HepG2 (cell line): ENCODE results near the gene NUDT17. TPM values are rescaled to one million over a fixed set of nuclear protein-coding genes. Genes with fewer than 3 reads are reported as not detected.

Experiments
- AGO1 ChIP-seq: fragments of 200-400 bp; formaldehyde crosslinking; IDR thresholded peaks from 2 replicates; pipeline ENCODE4 v1.6.1; 2017; ENCODE audit warnings: mild to moderate bottlenecking, low read depth, low read length, moderate library complexity; ENCODE audit not compliant: poor library complexity, severe bottlenecking
- ARHGAP35 ChIP-seq: sonication (generic); formaldehyde crosslinking; IDR thresholded peaks from 2 replicates; pipeline ENCODE4 v1.9.0; 2022; ENCODE audit warnings: mild to moderate bottlenecking, inconsistent platforms, moderate library complexity, missing genetic modification reagents, borderline replicate concordance
- ASH2L ChIP-seq: fragments of 300-600, 200-600 bp; sonication (generic); IDR thresholded peaks from 2 replicates; pipeline ENCODE4 v1.7.0; 2017; ENCODE audit warnings: low read depth, mild to moderate bottlenecking, moderate library complexity, mixed read lengths, low read length; ENCODE audit not compliant: insufficient read length
- CBX5 ChIP-seq: sonication (generic); formaldehyde crosslinking; IDR thresholded peaks from 2 replicates; pipeline ENCODE4 v1.4.0; 2020; ENCODE audit warnings: missing genetic modification reagents, borderline replicate concordance
- KDM2A ChIP-seq: sonication (generic); formaldehyde crosslinking; IDR thresholded peaks from 2 replicates; pipeline ENCODE4 v1.4.0; 2020; ENCODE audit warnings: low read depth, missing genetic modification reagents, borderline replicate concordance
- NFE2L2 ChIP-seq: fragments of 150-350 bp; IDR thresholded peaks from 2 replicates; pipeline ENCODE4 v1.6.1; 2014; ENCODE audit warnings: low read length
- PCBP1 ChIP-seq: fragments of 200-400 bp; formaldehyde crosslinking; IDR thresholded peaks from 2 replicates; pipeline ENCODE4 v1.6.1; 2017; ENCODE audit warnings: mild to moderate bottlenecking, low read depth, low read length, borderline replicate concordance
- PRMT3 ChIP-seq: sonication (generic); formaldehyde crosslinking; IDR thresholded peaks from 2 replicates; pipeline ENCODE4 v1.8.1; 2022; ENCODE audit warnings: low read depth, mild to moderate bottlenecking, moderate library complexity, missing genetic modification reagents, borderline replicate concordance
- SALL1 ChIP-seq: sonication (generic); formaldehyde crosslinking; IDR thresholded peaks from 2 replicates; pipeline ENCODE4 v1.8.0; 2022; ENCODE audit warnings: mild to moderate bottlenecking, missing genetic modification reagents
- SRSF1 ChIP-seq: fragments of 200-400 bp; formaldehyde crosslinking; optimal IDR thresholded peaks from 2 replicates; pipeline ENCODE3; 2017; ENCODE audit warnings: mild to moderate bottlenecking, low read depth, low read length, moderate library complexity
- SUZ12 ChIP-seq: fragments of 150-350 bp; IDR thresholded peaks from 2 replicates; pipeline ENCODE4 v1.6.1; 2014; ENCODE audit warnings: low read depth, low read length
- TAF15 ChIP-seq: fragments of 200-400 bp; formaldehyde crosslinking; IDR thresholded peaks from one replicate; pipeline ENCODE4 v1.6.1; 2018; ENCODE audit warnings: mild to moderate bottlenecking, low read depth, low read length; ENCODE audit not compliant: poor library complexity, severe bottlenecking
- ZNF335 ChIP-seq: sonication (generic); formaldehyde crosslinking; IDR thresholded peaks from 2 replicates; pipeline ENCODE4 v1.4.0; 2020; ENCODE audit warnings: missing genetic modification reagents
- ZNF367 ChIP-seq: sonication (generic); formaldehyde crosslinking; IDR thresholded peaks from 2 replicates; pipeline ENCODE4 v1.4.0; 2020; ENCODE audit warnings: missing genetic modification reagents, borderline replicate concordance
- ZNF547 ChIP-seq: sonication (generic); formaldehyde crosslinking; IDR thresholded peaks from 2 replicates; pipeline ENCODE4 v1.5.1; 2020; ENCODE audit warnings: mild to moderate bottlenecking, missing genetic modification reagents
- ZNF556 ChIP-seq: sonication (generic); formaldehyde crosslinking; IDR thresholded peaks from 2 replicates; pipeline ENCODE4 v1.4.0; 2020; ENCODE audit warnings: mild to moderate bottlenecking, missing genetic modification reagents, borderline replicate concordance
- polyA plus RNA-seq, 8 experiments: library from polyadenylated mRNA; depleted of rRNA in 3 of 8; stranded (reverse) in 7 of 8; unstranded in 1 of 8; fragments of >200 nt; fragmentation: Illumina TruSeq in 4 of 8; extraction: Trizol in 4 of 8; gene quantifications; 2 replicates each; pipeline versions ENCODE4 v1.2.1 to v1.2.3, GENCODE V29; 2011 to 2016; ENCODE audit warnings: low read depth in 4 of 8, missing spikeins in 1 of 8, mixed read lengths in 1 of 8; ENCODE audit not compliant: insufficient read depth in 1 of 8
- total RNA-seq, 5 experiments: library from RNA; depleted of rRNA; stranded (reverse); fragments of >200 nt; fragmentation: Illumina TruSeq; extraction: Trizol; gene quantifications; 2 replicates each; pipeline ENCODE4 v1.2.3, GENCODE V29; 2016; ENCODE audit warnings: low read depth in 1 of 5
- TF ChIP-seq, protein P1 (sequence below), 2 experiments: sonication (generic) in 1 of 2; formaldehyde crosslinking in 1 of 2; IDR thresholded peaks; 2 replicates each; pipeline versions ENCODE4 v1.6.1 to v1.9.0; 2014 to 2022; ENCODE audit warnings: antibody characterized with exemption in 1 of 2, borderline replicate concordance in 1 of 2, inconsistent platforms in 1 of 2, low read depth in 1 of 2, missing genetic modification reagents in 1 of 2
- TF ChIP-seq, protein P2 (sequence below): sonication (generic); formaldehyde crosslinking; IDR thresholded peaks from 2 replicates; pipeline ENCODE4 v1.5.1; 2020; ENCODE audit warnings: missing genetic modification reagents, mild to moderate bottlenecking, borderline replicate concordance
- TF ChIP-seq, protein P3 (sequence below): sonication (generic); formaldehyde crosslinking; IDR thresholded peaks from 2 replicates; pipeline ENCODE4 v1.4.0; 2020; ENCODE audit warnings: missing genetic modification reagents; ENCODE audit errors: not compliant biosample characterization

The NUDT17 gene
- total and polyA plus RNA-seq, 2 of the 13 experiments (the other 11 are each of a cell fraction or from before 2014, with no cell fraction given), result 2.6 to 5.8 TPM

DNA sequence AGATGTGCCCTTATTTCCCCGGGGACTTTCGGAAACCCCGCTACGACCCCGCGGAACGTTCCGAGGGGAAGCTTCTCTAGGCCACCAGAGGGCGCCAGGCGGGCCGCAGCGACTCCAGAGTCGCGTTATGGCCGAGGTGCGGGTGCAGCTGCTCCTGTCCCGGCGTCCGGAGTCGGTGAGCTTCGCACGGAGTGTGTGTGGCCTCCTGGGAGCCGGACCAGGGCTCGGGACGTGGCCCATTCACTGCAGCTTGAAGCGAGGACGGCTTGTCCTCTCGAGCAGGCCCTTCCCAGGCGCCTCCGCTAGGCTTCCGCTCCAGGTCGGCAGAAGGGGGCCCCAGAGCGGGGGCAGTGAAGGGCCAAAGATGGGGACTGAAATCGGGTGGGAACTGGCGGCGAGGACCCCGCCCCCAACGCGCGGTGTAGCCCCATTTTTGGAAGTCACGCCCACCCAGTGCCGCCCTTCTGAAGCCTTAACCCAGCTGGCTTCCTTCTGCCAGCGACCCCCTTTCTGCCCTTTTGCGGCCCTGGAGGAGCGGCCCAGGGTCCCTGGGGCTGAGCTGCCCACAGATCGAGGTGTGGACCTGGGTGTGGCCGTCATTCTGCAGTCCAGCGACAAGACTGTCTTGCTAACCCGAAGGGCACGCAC lies at the start of gene NUDT17 (continued):
- TF ChIP-seq, protein P1, sequence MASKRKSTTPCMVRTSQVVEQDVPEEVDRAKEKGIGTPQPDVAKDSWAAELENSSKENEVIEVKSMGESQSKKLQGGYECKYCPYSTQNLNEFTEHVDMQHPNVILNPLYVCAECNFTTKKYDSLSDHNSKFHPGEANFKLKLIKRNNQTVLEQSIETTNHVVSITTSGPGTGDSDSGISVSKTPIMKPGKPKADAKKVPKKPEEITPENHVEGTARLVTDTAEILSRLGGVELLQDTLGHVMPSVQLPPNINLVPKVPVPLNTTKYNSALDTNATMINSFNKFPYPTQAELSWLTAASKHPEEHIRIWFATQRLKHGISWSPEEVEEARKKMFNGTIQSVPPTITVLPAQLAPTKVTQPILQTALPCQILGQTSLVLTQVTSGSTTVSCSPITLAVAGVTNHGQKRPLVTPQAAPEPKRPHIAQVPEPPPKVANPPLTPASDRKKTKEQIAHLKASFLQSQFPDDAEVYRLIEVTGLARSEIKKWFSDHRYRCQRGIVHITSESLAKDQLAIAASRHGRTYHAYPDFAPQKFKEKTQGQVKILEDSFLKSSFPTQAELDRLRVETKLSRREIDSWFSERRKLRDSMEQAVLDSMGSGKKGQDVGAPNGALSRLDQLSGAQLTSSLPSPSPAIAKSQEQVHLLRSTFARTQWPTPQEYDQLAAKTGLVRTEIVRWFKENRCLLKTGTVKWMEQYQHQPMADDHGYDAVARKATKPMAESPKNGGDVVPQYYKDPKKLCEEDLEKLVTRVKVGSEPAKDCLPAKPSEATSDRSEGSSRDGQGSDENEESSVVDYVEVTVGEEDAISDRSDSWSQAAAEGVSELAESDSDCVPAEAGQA (IDR thresholded peaks at IDR 0.05; ENCODE audit: low read depth), result 0 out of 2 replicates have a peak, but pooled peaks have one; percentile 13
- TF ChIP-seq, protein P1 (CRISPR knock-in tag; IDR thresholded peaks at IDR 0.05; ENCODE audit: borderline replicate concordance), result no peak
- TF ChIP-seq, protein P2, sequence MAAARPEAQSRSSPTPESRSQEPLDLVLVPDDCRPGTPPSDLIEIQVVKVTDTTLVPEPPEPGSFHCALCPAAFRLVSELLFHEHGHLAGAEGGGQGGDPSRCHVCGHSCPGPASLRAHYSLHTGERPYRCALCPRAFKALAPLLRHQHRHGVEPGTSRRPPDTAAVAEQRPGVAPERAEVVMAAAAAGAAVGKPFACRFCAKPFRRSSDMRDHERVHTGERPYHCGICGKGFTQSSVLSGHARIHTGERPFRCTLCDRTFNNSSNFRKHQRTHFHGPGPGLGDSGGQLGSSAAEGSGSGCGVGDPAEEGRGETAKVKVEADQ (CRISPR knock-in tag), result no peak
- TF ChIP-seq PCBP1 (0 out of 2 replicates have a peak, but pooled peaks have one; percentile 45), ASH2L (peak; percentile 21), SRSF1 (peak; percentile 39), ZNF335 (no peak), ZNF367 (CRISPR knock-in tag) (no peak), ARHGAP35 (CRISPR knock-in tag) (peak; percentile 33; the same call in 1 of the 2 replicates), SALL1 (CRISPR knock-in tag) (peak; percentile 73), ZNF547 (CRISPR knock-in tag) (0 out of 2 replicates have a peak, but pooled peaks have one; percentile 13), SUZ12 (no peak), NFE2L2 (no peak), CBX5 (CRISPR knock-in tag) (peak; percentile 52; the same call in 1 of the 2 replicates), TAF15 (peak; percentile 59), KDM2A (CRISPR knock-in tag) (peak; percentile 100), ZNF556 (CRISPR knock-in tag) (peak; percentile 12; the same call in 1 of the 2 replicates), PRMT3 (CRISPR knock-in tag) (0 out of 2 replicates have a peak, but pooled peaks have one; percentile 11), AGO1 (peak; percentile 95)
- TF ChIP-seq, protein P3, sequence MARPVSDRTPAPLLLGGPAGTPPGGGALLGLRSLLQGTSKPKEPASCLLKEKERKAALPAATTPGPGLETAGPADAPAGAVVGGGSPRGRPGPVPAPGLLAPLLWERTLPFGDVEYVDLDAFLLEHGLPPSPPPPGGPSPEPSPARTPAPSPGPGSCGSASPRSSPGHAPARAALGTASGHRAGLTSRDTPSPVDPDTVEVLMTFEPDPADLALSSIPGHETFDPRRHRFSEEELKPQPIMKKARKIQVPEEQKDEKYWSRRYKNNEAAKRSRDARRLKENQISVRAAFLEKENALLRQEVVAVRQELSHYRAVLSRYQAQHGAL (CRISPR knock-in tag), result no peak
